Occipital lobe (tissue), 2 donors: Measurements from ENCODE around the gene L3MBTL3. TPM values are rescaled to one million over a fixed set of nuclear protein-coding genes. Genes with fewer than 3 reads are reported as not detected.
"Not testable (repeated sequence)": the region's sequence is repeated elsewhere in the genome, so short reads cannot be mapped to it uniquely, and the experiment has no call there.

Source experiments
- DNase-seq: peaks from one replicate; lab custom pipeline; 2025; lab: John Stamatoyannopoulos, UW
- total RNA-seq: library from RNA; depleted of rRNA; stranded (reverse); fragments of >200 nt; gene quantifications from one replicate; pipeline ENCODE4 v1.2.3, GENCODE V29; 2014

The L3MBTL3 gene
- total RNA-seq, 1 donor from 2014 or later = 38.8 TPM

- DNase-seq = no peak
Measured at GRCh38 chr6:130075879-130076460, 57.6 kb downstream of the L3MBTL3 start.

- no peak for DNase-seq
Measured at GRCh38 chr6:130076512-130076911, 58.1 kb downstream of the L3MBTL3 start.

- no peak for DNase-seq
Measured at GRCh38 chr6:130090796-130091195, 72.4 kb downstream of the L3MBTL3 start.

- DNase-seq = no peak
Measured at GRCh38 chr6:130093546-130093945, 75.2 kb downstream of the L3MBTL3 start.

DNA sequence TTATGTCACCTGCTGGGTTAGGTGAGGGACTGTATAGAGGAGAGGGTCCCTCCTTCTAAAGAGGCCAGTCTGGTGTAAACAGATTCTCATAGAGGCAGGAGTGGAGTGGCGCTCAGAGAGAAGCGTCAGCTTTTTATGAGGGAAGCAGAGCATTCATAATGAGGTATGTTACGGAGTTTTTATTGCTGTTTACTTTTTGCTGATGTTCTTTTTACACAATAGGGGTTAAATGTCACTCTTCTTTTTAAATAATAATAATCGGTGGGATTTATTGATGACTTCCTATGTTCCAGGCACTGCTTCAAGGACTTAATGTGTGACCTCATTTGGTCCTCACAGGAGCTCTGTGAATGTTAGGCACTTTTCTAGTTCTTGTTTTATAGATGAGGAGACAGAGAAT, 79.9 kb downstream of the L3MBTL3 start:
- DNase-seq = no peak

DNA sequence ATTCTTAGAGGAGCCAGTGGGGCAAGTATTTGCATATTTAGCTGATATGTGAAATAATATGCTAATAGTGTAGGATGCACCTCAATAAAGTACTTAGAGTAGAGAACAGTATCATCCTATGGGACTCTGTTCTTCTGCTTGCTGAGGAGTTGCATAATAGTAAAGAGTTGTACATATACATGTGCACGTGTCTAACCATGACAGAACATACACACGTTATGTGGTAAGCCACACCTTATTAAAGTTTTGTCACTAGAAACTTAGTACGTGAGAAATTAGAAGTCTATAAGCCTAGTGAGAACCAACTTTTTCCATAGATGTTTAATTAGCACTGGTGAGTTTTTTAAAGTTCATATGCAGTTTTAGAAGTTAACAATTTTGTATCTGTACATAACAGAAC, 80.7 kb downstream of the L3MBTL3 start:
- DNase-seq = no peak

DNA sequence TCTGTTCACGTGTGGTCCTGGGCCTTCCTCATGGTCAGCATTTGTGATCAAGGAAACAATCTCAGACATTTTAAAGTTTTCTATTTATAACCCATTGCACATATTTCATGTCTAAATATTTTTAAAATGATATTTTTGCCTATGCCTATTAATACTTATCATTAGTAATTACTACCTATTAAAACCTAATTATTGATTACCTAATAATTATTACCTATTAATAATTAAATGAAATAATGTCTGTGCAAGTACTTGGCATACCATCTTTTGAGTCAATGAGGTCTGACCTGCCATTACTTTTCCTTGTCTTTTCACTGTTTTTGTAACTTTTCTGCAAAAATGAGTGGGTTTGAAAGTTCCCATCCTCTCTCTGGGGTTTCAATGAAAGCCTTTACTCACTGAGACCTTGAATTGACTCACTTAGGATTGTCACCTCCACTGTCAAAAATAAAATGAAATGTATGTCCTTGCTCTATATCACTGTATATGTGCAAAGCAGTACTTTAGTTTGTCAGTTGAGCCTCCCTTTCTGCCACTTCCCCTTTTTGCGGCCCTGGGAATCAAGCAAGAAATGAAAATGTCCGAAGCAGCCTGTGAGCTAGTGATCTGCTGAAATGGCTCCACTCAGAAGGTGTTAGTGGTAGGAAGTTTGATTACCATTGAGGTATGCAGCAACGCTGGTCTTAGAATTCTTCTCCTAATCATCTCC, 87.8 kb downstream of the L3MBTL3 start:
- DNase-seq = no peak

DNA sequence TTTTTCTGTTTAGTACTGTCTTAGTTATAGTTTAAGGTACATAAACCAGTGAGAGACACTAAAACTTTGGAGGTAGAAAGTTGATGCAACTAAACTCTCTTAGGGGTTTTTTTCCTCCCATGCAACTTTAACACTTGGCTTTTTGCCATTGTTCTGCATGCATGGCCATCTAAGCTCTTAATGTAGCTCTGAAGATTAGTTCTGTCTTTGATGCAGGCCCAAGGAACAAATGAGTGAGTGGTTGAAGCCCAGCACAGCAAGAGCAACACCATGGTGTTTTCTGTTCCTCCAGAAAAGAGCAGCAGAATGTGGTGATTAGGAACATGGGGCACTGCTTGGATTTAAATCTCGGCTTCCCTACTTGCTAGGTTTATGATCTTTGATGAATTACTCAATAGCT, 89.3 kb downstream of the L3MBTL3 start:
- no peak for DNase-seq

- DNase-seq = no peak
Measured at GRCh38 chr6:130111031-130111430, 92.7 kb downstream of the L3MBTL3 start.

DNA sequence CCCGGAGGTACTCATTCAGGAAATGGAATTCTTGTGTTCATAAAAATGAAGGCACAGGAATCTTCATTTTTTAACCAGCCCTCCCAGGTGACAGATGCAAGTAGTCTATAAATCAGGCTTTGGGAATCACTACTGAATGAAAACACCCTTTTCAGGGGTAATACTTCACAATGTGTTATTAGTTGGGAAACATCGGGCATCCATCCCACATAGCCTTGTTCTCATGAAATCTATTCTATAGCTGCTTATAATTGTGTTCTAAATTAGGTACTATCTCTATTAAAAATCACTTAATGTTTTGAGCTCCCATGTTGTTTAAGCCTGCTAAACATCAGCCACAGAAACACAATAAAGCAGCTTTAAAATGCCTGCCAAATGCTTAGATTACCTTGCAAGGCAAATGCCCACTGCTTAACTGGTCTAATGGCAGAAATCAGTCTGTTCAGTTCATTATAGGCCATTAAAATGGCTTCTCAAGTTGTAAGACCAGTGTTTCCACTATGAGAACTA, 94.9 kb downstream of the L3MBTL3 start:
- DNase-seq = no peak

DNA sequence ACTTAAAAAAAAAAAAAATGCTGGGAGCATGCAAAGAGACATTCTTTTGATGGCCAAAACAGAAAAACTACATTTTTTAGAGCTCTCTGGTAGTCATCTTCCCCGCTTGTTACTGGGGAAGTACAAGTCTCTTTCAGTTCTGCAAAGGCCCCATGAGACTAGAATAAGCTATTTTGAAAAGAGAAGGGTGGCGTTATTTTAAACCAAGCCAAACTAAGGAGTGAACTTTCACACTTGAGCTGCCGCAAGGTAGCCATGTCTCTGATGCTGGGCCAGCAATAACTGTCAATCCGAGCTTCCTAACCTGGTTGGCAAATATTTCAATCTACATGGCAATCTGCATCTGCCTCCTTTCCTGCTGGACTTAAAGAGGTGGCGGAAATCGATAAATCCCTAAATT, 96.7 kb downstream of the L3MBTL3 start:
- no peak for DNase-seq

GRCh38 chr6:130116273-130116672, 97.9 kb downstream of the L3MBTL3 start:
- DNase-seq = no peak

GRCh38 chr6:130117187-130117701, 98.9 kb downstream of the L3MBTL3 start:
- DNase-seq = not testable (repeated sequence)

DNA sequence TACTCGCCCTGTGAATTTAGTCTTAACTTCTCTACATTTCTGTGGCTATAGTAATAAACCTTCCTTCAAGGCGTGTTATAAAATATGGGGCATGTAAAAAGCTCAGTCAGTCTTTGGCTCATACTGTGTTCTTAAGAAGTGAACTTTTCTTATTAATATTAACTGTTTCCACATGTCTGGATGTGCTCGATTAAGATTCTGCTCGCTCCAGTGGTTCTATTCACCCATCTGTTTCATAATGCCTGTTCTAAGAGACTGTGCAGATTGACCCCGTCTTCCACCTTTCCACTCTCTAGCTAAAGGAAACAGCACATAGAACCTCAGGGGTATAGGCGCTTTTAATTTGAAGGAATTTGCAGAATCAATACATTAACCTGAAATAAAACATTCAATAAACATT, 99.9 kb downstream of the L3MBTL3 start:
- DNase-seq = no peak

- no peak for DNase-seq
Measured at GRCh38 chr6:130119211-130119610, 100.8 kb downstream of the L3MBTL3 start.

- no peak for DNase-seq
Measured at GRCh38 chr6:130120731-130121130, 102.3 kb downstream of the L3MBTL3 start.

DNA sequence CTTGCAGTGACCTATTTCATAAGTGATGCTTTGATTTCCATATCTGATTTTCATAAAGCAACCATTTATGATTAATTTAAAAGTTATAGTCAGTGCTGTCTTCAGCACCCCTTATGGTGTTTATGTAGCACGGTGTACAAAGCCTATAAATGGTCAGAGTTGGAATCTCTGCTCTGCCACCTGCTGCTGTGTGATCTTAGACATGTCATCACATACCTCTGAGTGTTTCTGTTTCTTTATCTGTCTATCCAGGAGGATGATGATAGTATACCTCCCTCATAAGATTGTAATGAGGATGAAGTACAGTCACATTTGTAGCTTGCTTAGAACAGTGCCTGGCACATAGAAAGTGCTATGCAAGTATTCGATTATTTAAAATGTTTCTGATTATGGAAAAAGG, 103.9 kb downstream of the L3MBTL3 start:
- DNase-seq = no peak

DNA sequence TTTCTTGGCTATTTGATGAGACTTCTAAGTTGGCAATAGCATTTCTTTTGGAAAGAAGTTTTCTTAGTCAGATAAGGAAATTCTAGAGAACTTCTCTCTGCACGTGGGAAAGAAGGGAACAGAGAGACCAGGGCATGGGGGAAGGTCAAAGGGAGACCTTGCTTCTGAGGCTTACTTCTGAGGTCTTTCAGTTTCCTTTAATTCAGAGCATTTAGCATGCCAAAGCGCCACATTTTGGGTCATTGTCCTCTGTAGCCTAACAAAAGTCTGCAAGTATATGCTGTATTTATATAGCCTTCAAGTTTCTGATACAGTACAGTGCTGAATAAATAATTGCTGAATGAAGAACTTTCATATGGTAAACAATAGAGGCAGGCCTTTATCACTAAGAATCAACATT, 108.8 kb downstream of the L3MBTL3 start:
- DNase-seq = no peak

GRCh38 chr6:130128326-130128725, 109.9 kb downstream of the L3MBTL3 start:
- DNase-seq = no peak

- DNase-seq = no peak
Measured at GRCh38 chr6:130129762-130130246, 111.4 kb downstream of the L3MBTL3 start.

- no peak for DNase-seq
Measured at GRCh38 chr6:130132286-130132701, 113.9 kb downstream of the L3MBTL3 start.

- no peak for DNase-seq
Measured at GRCh38 chr6:130134582-130134981, 116.2 kb downstream of the L3MBTL3 start.

DNA sequence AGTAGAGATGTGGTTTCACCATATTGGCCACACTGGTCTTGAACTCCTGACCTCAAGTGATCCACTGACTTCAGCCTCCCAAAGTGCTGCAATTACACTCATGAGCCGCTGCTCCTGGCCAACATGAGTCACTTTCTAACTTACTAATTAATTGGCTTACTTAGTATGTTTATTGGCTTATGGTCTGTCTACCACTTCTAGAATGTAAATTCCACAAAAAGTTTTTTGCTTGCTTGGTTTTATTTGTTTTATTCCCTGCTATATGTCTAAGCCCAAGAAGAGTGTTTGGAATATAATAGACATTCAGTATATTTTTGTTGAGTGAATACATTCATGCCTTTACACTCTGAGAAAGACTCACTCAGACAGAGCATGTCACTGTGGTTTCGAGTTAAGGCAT, 118.4 kb downstream of the L3MBTL3 start:
- no peak for DNase-seq
